LNCAP (cell line): ENCODE measurements around the gene GNG7.

Experiments used
- TF ChIP-seq, protein P1 (sequence below): fragments of 450-650 bp; IDR thresholded peaks from 2 replicates; pipeline ENCODE4 v1.5.1; 2017; ENCODE audit warnings: mild to moderate bottlenecking

GNG7 gene

DNA sequence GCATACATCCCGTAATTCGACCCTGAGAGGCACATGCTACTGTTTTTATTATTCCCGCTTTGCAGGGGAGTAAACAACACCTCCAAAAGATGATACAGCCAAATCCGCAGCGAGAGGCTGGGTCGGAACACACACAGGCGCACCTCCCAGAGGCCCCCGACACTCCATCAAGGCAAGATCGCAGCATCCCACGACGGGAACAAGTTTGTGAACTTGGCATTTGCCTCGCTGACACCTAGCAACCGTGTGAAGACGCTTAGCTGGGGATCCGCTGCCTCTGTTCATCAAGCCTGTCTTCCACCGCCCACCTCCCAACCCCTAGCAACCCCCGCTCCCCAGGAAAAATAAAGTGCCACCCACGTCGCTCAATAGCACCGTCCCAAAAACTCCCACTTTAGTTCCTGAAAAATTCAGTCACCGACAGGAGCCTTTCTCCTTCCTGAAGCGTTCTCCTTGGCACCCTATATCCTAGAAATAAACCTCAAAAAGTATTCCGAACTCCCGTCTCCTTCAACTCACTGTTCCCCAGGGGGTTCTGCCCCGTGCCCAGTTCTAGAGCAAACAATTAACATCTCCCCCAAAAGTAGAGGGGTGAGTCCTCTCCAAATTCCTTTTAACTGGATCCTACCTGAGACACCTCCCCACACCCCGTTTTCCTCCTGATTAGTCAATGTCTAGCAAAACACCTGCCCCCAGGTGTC, 1.7 kb downstream of the GNG7 start:
- TF ChIP-seq, protein P1, sequence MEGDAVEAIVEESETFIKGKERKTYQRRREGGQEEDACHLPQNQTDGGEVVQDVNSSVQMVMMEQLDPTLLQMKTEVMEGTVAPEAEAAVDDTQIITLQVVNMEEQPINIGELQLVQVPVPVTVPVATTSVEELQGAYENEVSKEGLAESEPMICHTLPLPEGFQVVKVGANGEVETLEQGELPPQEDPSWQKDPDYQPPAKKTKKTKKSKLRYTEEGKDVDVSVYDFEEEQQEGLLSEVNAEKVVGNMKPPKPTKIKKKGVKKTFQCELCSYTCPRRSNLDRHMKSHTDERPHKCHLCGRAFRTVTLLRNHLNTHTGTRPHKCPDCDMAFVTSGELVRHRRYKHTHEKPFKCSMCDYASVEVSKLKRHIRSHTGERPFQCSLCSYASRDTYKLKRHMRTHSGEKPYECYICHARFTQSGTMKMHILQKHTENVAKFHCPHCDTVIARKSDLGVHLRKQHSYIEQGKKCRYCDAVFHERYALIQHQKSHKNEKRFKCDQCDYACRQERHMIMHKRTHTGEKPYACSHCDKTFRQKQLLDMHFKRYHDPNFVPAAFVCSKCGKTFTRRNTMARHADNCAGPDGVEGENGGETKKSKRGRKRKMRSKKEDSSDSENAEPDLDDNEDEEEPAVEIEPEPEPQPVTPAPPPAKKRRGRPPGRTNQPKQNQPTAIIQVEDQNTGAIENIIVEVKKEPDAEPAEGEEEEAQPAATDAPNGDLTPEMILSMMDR, result no peak

DNA sequence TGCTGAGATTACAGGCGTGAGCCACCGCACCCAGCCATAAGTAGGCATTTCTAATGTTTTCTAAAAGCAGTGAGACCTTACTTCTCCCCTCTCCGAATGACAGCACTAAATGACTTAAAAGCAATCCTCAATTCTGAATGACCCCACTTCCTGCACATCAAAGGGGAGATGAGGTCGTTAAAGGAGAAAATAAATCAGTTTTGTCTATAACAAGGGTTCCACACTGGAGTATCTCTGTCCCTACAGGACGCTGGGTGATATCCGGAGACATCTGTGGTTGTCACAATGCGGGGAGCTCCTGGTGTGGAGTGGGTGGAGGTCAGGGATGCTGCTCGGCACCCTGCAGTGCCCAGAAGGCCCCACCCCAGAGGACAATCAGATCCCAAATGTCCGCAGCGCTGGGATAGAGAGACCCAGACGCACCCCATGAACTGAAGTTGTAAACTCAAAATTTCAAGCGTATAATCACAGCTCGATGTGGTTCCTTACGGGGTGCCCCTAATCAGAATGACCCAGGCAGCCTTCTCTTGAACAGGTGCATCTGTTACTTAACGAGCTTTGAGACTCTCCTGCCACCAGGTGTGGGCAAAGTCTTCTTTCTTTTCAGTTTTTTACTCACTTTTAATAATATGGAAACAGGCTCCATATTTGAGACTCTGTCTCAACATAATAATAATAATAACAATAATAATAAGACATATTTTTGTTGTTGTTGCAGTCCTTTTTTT, 2.9 kb downstream of the GNG7 start:
- TF ChIP-seq, protein P1, result no peak

GRCh38 chr19:2694196-2694595, 8.3 kb downstream of the GNG7 start:
- TF ChIP-seq, protein P1, result no peak

DNA sequence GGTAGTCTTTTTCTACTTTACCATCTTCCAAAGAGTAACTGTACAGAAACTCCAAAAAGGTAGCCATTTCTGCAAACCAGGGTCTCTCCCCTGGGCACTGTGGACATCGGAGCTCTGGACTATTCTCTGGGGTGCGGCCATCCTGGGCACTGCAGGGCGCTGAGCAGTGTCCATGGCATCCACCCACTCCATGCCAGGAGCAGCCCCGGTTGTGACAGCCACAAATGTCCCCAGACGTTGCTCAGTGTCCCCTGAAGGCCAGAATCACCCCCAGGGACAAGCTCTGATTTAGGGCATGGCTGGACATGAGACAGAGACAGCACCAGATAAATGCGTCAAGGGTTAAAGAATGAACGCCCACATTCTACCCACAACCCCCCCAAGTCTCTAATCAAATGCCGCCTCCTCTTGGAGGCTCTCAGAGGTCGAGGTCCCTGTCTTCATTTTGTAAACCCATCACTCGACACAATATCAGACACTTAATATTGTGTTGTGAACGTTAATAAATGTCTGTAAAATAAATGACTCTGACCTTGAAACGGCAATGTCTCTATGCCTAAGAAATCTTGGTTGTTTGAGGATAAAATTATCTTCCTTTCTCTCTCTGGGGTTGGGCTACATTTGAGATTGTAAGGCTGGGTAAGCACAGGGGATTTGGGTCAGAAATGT, 8.9 kb downstream of the GNG7 start:
- TF ChIP-seq, protein P1, result no peak

- TF ChIP-seq, protein P1, result no peak
Measured at GRCh38 chr19:2691951-2692350, 10.5 kb downstream of the GNG7 start.

- TF ChIP-seq, protein P1, result no peak
Measured at GRCh38 chr19:2690856-2691255, 11.6 kb downstream of the GNG7 start.

- TF ChIP-seq, protein P1, result no peak
Measured at GRCh38 chr19:2686360-2686759, 16.1 kb downstream of the GNG7 start.
